DOHH2 (cell line): ENCODE measurements around the gene CIDEB.

ENCODE experiments used
- CTCF ChIP-seq: fragments of 200-600 bp; sonication (generic); IDR thresholded peaks from one replicate; pipeline ENCODE4 v1.5.1; 2014; ENCODE audit warnings: antibody characterized with exemption, mild to moderate bottlenecking, low read depth, low read length; ENCODE audit not compliant: poor library complexity, severe bottlenecking
- EZH2phosphoT487 ChIP-seq: fragments of 200-600 bp; sonication (generic); IDR thresholded peaks from 2 replicates; pipeline ENCODE4 v1.6.1; 2017; ENCODE audit warnings: borderline replicate concordance, mild to moderate bottlenecking, antibody characterized with exemption, low read length, moderate library complexity, mixed read lengths

- TF ChIP-seq CTCF (no peak), EZH2phosphoT487 (no peak)
Observed at GRCh38 chr14:24260026-24260779, 47.6 kb downstream of the CIDEB start.
